ENCODE data around the gene NCAM2. TPM values are rescaled to one million over a fixed set of nuclear protein-coding genes. Genes with fewer than 3 reads are reported as not detected.

NCAM2 gene
- total and polyA plus RNA-seq, 3 experiments from 2014 or later = not detected

GRCh38 chr21:21188513-21189195 is 190.4 kb downstream of the NCAM2 start:
- Histone ChIP-seq H3K9me3 (ENCODE audit: low read length) (no peaks in the 10 kb centered on the region), H3K4me3 (ENCODE audit: low read length) (no peak overlapping the region), H3K4me1 (ENCODE audit: insufficient read depth, low read length) (no peaks in the 10 kb centered on the region), H3K27ac (ENCODE audit: low read depth, low read length) (no peak overlapping the region), H3K27me3 (ENCODE audit: insufficient read depth, low read length, poor library complexity, severe bottlenecking) (no peaks in the 10 kb centered on the region), H3K36me3 (ENCODE audit: insufficient read depth, low read length) (no peaks in the 10 kb centered on the region)
- H3K27me3 Mint-ChIP-seq = no peaks in the 10 kb centered on the region
- DNase-seq = no peak
- H3K36me3 Mint-ChIP-seq = no peaks in the 10 kb centered on the region
- H3K4me3 Mint-ChIP-seq = no peak overlapping the region
- no peak overlapping the region for H3K27ac Mint-ChIP-seq
- H3K4me1 Mint-ChIP-seq = no peaks in the 10 kb centered on the region
- POLR2A ChIA-PET = no interaction called here
- CTCF ChIA-PET = no interaction called here
- H3K9me3 Mint-ChIP-seq = peaks cover 0 to 14% (median 3%) of the 10 kb centered on the region in 5 donors

GRCh38 chr21:21195417-21195943 is 197.3 kb downstream of the NCAM2 start:
- H3K27ac Mint-ChIP-seq = no peak overlapping the region
- Histone ChIP-seq H3K4me1 (ENCODE audit: insufficient read depth, low read length) (no peaks in the 10 kb centered on the region), H3K27me3 (ENCODE audit: insufficient read depth, low read length, poor library complexity, severe bottlenecking) (no peaks in the 10 kb centered on the region), H3K27ac (ENCODE audit: low read depth, low read length) (peak overlapping the region; percentile 19), H3K36me3 (ENCODE audit: insufficient read depth, low read length) (no peaks in the 10 kb centered on the region), H3K4me3 (ENCODE audit: low read length) (no peak overlapping the region), H3K9me3 (ENCODE audit: low read length) (no peaks in the 10 kb centered on the region)
- DNase-seq = no peak
- H3K9me3 Mint-ChIP-seq = peaks cover 3 to 16% (median 10%) of the 10 kb centered on the region in 5 donors
- ChIA-PET CTCF (no interaction called here), POLR2A (no interaction called here)
- H3K4me3 Mint-ChIP-seq = no peak overlapping the region
- no peaks in the 10 kb centered on the region for H3K27me3 Mint-ChIP-seq
- H3K36me3 Mint-ChIP-seq = no peaks in the 10 kb centered on the region
- H3K4me1 Mint-ChIP-seq = no peaks in the 10 kb centered on the region

- Mint-ChIP-seq H3K4me3 (no peak overlapping the region), H3K9me3 (peaks cover 3 to 13% (median 10%) of the 10 kb centered on the region in 5 donors), H3K36me3 (no peaks in the 10 kb centered on the region), H3K4me1 (peaks cover 0 to under 1% (median 0%) of the 10 kb centered on the region in 3 donors), H3K27ac (no peak overlapping the region), H3K27me3 (no peaks in the 10 kb centered on the region)
- no peak for DNase-seq
- Histone ChIP-seq H3K27ac (ENCODE audit: low read depth, low read length) (peak overlapping the region; percentile 19), H3K4me3 (ENCODE audit: low read length) (no peak overlapping the region), H3K27me3 (ENCODE audit: insufficient read depth, low read length, poor library complexity, severe bottlenecking) (no peaks in the 10 kb centered on the region), H3K4me1 (ENCODE audit: insufficient read depth, low read length) (no peaks in the 10 kb centered on the region), H3K9me3 (ENCODE audit: low read length) (no peaks in the 10 kb centered on the region), H3K36me3 (ENCODE audit: insufficient read depth, low read length) (no peaks in the 10 kb centered on the region)
- ChIA-PET CTCF (no interaction called here), POLR2A (no interaction called here)
Measured at GRCh38 chr21:21196087-21196486, 197.9 kb downstream of the NCAM2 start.

GRCh38 chr21:21196848-21197247 is 198.6 kb downstream of the NCAM2 start:
- H3K36me3 ChIP-seq (ENCODE audit: insufficient read depth, low read length) = no peaks in the 10 kb centered on the region
- CTCF ChIA-PET = no interaction called here
- no peak for DNase-seq

GRCh38 chr21:21199342-21200102 is 201.3 kb downstream of the NCAM2 start:
- H3K27ac ChIP-seq (ENCODE audit: low read depth, low read length) = peak overlapping the region; percentile 66
- no peak overlapping the region for H3K4me3 ChIP-seq (ENCODE audit: low read length)
- Mint-ChIP-seq H3K27ac (no peak overlapping the region), H3K4me1 (peaks cover 0 to 4% (median 0%) of the 10 kb centered on the region in 3 donors), H3K4me3 (peak overlapping the region in 2 of 7 donors; percentile 17 to 43), H3K27me3 (no peaks in the 10 kb centered on the region), H3K9me3 (peaks cover 0 to 15% (median 5%) of the 10 kb centered on the region in 5 donors), H3K36me3 (no peaks in the 10 kb centered on the region)
- DNase-seq = no peak
- H3K9me3 ChIP-seq (ENCODE audit: low read length) = no peaks in the 10 kb centered on the region
- no peaks in the 10 kb centered on the region for H3K27me3 ChIP-seq (ENCODE audit: insufficient read depth, low read length, poor library complexity, severe bottlenecking)
- H3K4me1 ChIP-seq (ENCODE audit: insufficient read depth, low read length) = no peaks in the 10 kb centered on the region
- ChIA-PET CTCF (no interaction called here), POLR2A (no interaction called here)
- H3K36me3 ChIP-seq (ENCODE audit: insufficient read depth, low read length) = no peaks in the 10 kb centered on the region

More at GRCh38 chr21:21196848-21197247, 198.6 kb downstream of the NCAM2 start:
- Mint-ChIP-seq H3K9me3 (peaks cover 3 to 10% (median 5%) of the 10 kb centered on the region in 5 donors), H3K27ac (no peak overlapping the region), H3K4me3 (no peak overlapping the region), H3K36me3 (no peaks in the 10 kb centered on the region), H3K27me3 (no peaks in the 10 kb centered on the region), H3K4me1 (peaks cover 0 to 4% (median 0%) of the 10 kb centered on the region in 3 donors)
- no peak overlapping the region for H3K4me3 ChIP-seq (ENCODE audit: low read length)
- H3K4me1 ChIP-seq (ENCODE audit: insufficient read depth, low read length) = no peaks in the 10 kb centered on the region
- POLR2A ChIA-PET = no interaction called here
- H3K9me3 ChIP-seq (ENCODE audit: low read length) = no peaks in the 10 kb centered on the region
- H3K27ac ChIP-seq (ENCODE audit: low read depth, low read length) = peak overlapping the region; percentile 48
- no peaks in the 10 kb centered on the region for H3K27me3 ChIP-seq (ENCODE audit: insufficient read depth, low read length, poor library complexity, severe bottlenecking)

- peaks cover 0 to 4% (median 0%) of the 10 kb centered on the region in 3 donors for H3K4me1 Mint-ChIP-seq
- peak overlapping the region in 2 of 7 donors; percentile 17 to 51 for H3K4me3 Mint-ChIP-seq
- H3K4me3 ChIP-seq (ENCODE audit: low read length) = no peak overlapping the region
- no peaks in the 10 kb centered on the region for H3K27me3 Mint-ChIP-seq
- no peak for DNase-seq
- H3K36me3 Mint-ChIP-seq = no peaks in the 10 kb centered on the region
- H3K9me3 Mint-ChIP-seq = peaks cover 0 to 12% (median 5%) of the 10 kb centered on the region in 5 donors
- ChIA-PET CTCF (interaction anchor here (0.6 kb wide), 1 partner anchor 89 kb away, joined by 3 read pairs; no protein-coding TSS in a partner anchor), POLR2A (no interaction called here)
- peak overlapping the region; percentile 66 for H3K27ac ChIP-seq (ENCODE audit: low read depth, low read length)
- no peaks in the 10 kb centered on the region for H3K27me3 ChIP-seq (ENCODE audit: insufficient read depth, low read length, poor library complexity, severe bottlenecking)
- H3K4me1 ChIP-seq (ENCODE audit: insufficient read depth, low read length) = no peaks in the 10 kb centered on the region
- no peaks in the 10 kb centered on the region for H3K9me3 ChIP-seq (ENCODE audit: low read length)
- H3K36me3 ChIP-seq (ENCODE audit: insufficient read depth, low read length) = no peaks in the 10 kb centered on the region
- H3K27ac Mint-ChIP-seq = no peak overlapping the region
Measured at GRCh38 chr21:21200103-21200938, 202.1 kb downstream of the NCAM2 start.

- Mint-ChIP-seq H3K36me3 (no peaks in the 10 kb centered on the region), H3K27ac (no peak overlapping the region), H3K9me3 (peaks cover 0 to 12% (median 5%) of the 10 kb centered on the region in 5 donors), H3K4me1 (peaks cover 0 to 4% (median 0%) of the 10 kb centered on the region in 3 donors), H3K27me3 (no peaks in the 10 kb centered on the region), H3K4me3 (peak overlapping the region in 2 of 7 donors; percentile 49 to 53)
- Histone ChIP-seq H3K27me3 (ENCODE audit: insufficient read depth, low read length, poor library complexity, severe bottlenecking) (no peaks in the 10 kb centered on the region), H3K27ac (ENCODE audit: low read depth, low read length) (peak overlapping the region; percentile 66), H3K4me3 (ENCODE audit: low read length) (no peak overlapping the region), H3K9me3 (ENCODE audit: low read length) (no peaks in the 10 kb centered on the region), H3K4me1 (ENCODE audit: insufficient read depth, low read length) (no peaks in the 10 kb centered on the region), H3K36me3 (ENCODE audit: insufficient read depth, low read length) (no peaks in the 10 kb centered on the region)
- DNase-seq = no peak
- POLR2A ChIA-PET = no interaction called here
- CTCF ChIA-PET = interaction anchor here (0.6 kb wide), 1 partner anchor 89 kb away, joined by 3 read pairs; no protein-coding TSS in a partner anchor
Measured at GRCh38 chr21:21200939-21201615, 202.9 kb downstream of the NCAM2 start.
